ENCODE measurements around the gene ZFR2.

- TF ChIP-seq CTCF (IDR thresholded peaks at IDR 0.05 in 4 of 5, conservative IDR thresholded peaks at IDR 0.05 in 1 of 5) (no peak), POLR2A (IDR thresholded peaks at IDR 0.05) (no peak)
These were observed 64.9 kb downstream of the ZFR2 start for GRCh38 chr19:3803986-3804385.
